GM19193 (cell line): ENCODE data around the gene HEATR9.

ENCODE experiments used
- POLR2A ChIP-seq: IDR thresholded peaks from 4 replicates; pipeline ENCODE4 v1.6.1; 2011; ENCODE audit not compliant: insufficient read depth, insufficient read length; ENCODE audit errors: extremely low read depth

The HEATR9 gene

GRCh38 chr17:35849469-35850348 lies 19.0 kb downstream of the HEATR9 start:
- TF ChIP-seq POLR2A: no peak

DNA sequence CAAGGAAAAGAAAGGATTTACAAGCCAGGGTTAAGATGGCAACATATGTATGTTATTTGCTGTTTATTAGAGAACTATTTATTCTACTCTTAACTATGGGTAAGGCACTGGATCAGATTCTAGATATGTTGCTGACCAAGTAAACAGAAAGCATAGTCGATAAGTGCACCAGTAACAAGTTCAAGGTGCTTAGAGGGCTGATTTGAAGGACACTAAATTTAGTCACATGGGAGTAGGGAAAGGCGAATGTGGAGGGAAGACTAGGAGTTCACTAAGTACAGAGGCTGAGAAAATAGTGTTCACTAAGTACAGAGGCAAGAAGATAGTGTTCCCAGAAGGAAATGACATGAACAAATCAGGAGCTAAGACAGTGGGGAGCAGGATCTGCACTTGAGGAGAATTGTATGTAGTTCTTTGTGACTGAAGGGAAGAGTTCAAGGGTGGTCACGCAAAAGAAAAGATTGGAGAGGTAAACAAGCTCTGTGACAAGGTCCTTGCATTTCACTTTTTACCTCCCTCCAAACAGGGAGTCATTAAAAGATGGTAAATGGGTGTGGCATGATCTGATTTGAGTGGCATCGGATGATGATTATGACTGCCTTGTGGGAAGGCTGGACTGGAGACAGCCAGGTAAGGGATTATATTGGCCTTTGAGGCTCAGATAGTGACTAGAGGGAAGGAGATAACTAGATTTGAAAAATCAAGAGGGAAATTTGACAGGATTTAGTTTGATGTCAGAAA lies 20.9 kb downstream of the HEATR9 start:
- TF ChIP-seq POLR2A: no peak

DNA sequence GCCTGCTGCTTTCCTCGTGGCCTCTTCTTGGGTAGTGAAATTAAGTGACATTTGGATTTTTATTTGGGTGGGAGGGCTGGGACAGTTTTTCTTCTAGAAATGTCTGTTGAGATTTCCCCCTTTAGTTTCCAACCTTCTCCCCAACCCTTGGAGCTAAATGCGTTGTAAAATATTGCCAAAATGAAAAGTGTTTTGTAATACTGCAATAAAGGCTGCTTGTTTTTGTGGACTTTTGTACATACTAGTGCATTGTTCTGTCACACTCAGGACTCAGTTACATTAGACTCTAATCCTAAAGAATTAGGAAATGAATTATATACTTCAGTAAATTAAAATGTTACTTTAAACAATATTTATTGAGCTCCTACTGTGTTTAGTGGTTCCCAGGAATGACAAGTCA lies 21.7 kb downstream of the HEATR9 start:
- TF ChIP-seq POLR2A: no peak

GRCh38 chr17:35846055-35846809 lies 22.5 kb downstream of the HEATR9 start:
- no peak for TF ChIP-seq POLR2A

GRCh38 chr17:35844547-35844946 lies 24.1 kb downstream of the HEATR9 start:
- no peak for TF ChIP-seq POLR2A

DNA sequence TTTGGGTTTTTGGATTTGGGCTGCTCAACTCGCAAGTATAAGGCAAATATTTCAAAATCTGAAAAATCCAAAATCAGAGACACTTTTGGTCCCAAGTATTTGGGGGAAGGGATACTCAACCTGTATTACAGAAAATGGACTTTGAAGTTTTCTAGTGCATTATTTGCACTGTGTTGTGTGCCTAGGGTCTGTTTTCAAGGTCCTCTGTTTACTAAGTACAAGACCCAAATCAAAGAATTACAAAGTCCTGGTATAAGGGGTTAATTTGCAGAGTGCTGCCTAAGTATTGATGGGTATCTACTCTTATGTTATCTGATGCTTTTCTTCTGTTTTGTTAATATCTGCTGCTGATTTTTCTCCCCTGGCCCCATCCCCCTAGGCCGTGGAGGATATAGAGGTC lies 25.0 kb downstream of the HEATR9 start:
- TF ChIP-seq POLR2A: no peak

DNA sequence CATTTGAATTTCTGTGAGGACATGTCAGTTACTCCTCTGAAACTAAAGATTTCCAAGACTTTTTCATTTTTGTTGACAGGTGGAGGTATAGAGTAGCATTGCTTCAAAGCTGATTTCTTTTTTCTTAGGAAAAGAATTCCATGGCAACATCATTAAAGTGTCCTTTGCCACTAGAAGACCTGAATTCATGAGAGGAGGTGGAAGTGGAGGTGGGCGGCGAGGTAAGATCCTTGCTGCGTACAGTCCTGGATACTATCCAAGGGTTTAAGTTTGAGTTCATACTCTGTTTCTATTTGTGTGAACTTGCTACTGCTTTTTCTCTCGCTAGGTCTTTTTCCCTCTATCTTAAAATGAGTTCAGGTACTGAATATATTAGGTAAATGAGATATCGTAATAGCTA lies 26.5 kb downstream of the HEATR9 start:
- no peak for TF ChIP-seq POLR2A

DNA sequence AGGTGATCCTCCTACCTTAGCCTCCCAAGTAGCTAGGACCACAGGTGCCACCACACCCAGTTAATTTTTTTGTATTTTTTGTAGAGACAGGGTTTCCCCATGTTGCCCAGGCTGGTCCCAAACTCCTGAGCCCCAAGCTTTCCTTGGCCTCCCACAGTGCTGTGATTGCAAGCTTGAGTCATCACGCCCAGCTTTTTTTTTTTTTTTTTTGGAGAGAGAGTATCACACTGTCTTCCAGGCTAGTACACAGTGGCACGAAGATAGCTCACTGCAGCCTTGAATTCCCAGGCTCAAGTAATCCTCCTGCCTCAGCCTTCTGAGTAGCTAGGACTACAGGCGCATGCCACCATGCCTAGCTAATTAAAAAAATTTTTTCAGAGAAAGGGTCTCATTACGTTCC lies 27.2 kb downstream of the HEATR9 start:
- TF ChIP-seq POLR2A: no peak

DNA sequence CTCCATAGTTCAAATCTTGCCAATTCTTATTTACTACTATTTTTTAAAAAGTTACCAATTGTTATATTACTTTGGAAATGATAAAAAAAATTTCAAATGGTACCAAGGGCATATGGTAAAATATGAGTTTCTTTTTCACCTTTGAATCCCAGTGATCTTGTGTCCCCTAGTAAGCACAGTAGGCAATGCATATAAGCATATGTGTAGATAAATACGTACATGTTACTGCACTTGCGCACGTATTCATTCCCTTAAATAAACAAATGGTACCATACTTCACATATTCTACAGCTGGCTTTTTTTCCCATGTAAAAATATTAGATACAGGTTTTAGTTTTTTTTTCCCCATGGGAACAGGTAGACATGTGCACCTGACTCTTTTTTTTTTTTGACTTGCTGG lies 27.6 kb downstream of the HEATR9 start:
- TF ChIP-seq POLR2A: no peak

- no peak for TF ChIP-seq POLR2A
These were observed 43.5 kb downstream of the HEATR9 start for GRCh38 chr17:35825206-35825605.

DNA sequence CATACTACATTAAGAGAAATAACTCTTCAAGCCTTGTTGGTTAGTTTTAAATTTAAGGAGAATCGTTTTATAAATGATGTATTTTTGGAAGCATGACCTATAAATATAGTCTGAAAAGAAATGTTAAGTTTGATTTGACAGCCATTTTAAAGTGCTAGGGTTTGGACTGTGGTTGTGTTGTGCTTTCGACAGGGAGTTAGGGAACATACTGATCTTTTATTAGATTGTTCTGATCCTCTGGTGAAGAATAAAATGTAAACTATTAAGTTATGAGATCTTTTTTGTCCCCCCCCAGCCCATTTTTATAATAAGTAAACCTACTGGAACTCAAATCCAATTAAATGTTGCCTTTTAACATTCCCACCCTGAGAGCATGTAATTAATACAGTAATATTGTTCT lies 47.4 kb downstream of the HEATR9 start:
- no peak for TF ChIP-seq POLR2A

DNA sequence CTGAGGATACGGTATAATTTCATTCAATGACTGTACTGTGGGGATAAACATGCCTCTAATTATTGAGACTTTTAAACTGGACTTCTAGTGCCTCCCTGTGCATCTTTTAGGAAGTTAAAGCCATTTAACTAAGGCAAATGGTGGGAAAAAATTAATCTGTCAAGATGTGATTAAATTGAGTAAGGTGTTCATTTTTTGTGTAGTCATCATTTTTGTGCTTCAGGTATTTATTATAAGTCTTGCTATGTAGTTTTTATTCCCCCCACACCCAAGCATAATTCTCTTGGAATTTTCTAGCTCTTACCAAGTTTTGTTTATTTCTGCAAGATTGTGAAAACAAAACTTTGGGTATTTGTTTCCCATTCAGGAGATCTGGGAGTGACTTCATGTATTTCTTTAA lies 49.2 kb downstream of the HEATR9 start:
- no peak for TF ChIP-seq POLR2A

GRCh38 chr17:35817196-35817595 lies 51.5 kb downstream of the HEATR9 start:
- no peak for TF ChIP-seq POLR2A

GRCh38 chr17:35816723-35817122 lies 52.0 kb downstream of the HEATR9 start:
- TF ChIP-seq POLR2A: no peak

DNA sequence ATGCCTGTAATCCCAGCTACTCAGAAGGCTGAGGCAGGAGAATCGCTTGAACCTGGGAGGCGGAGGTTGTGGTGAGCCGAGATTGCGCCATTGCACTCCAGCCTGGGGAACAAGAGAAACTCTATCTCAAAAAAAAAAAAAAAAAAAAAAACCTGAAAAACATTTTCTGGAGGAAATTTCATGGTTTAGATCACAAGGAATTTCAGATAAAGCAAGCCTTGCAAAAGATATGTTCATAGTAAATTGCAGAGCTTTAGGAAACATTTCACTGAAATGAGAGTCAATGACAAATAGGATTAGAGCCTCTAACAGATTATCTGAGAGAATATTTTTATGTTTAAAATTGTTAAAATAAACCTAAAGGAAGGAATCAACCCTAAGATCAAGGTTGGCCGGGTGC lies 56.2 kb downstream of the HEATR9 start:
- no peak for TF ChIP-seq POLR2A
